ENCODE measurements around the gene ATPAF2. TPM values are rescaled to one million over a fixed set of nuclear protein-coding genes. Genes with fewer than 3 reads are reported as not detected.

Gene ATPAF2
- total RNA-seq, 1 experiment from 2014 or later = 40.5 TPM

GRCh38 chr17:18027280-18027679 lies 11.7 kb downstream of the ATPAF2 start:
- Histone ChIP-seq H3K79me2 (ENCODE audit: low read length) (peaks cover 8% of the 10 kb centered on the region), H3K4me2 (ENCODE audit: low read length) (no peak overlapping the region), H3K9ac (ENCODE audit: low read length) (no peak overlapping the region), H3K27me3 (ENCODE audit: low read length) (no peaks in the 10 kb centered on the region), H3K9me3 (ENCODE audit: low read length) (no peaks in the 10 kb centered on the region), H3K4me1 (ENCODE audit: insufficient read depth, low read length) (peaks cover 25% of the 10 kb centered on the region), H2AFZ (ENCODE audit: low read length) (no peak overlapping the region), H3K9me2 (replicated peaks; ENCODE audit: low read length) (no peaks in the 10 kb centered on the region), H3K36me3 (ENCODE audit: low read depth, low read length) (peaks cover 10% of the 10 kb centered on the region), H4K20me1 (ENCODE audit: low read length) (no peaks in the 10 kb centered on the region), H3K4me3 (ENCODE audit: low read length) (no peak overlapping the region), H3K27ac (ENCODE audit: low read length) (no peak overlapping the region), H3F3A (ENCODE audit: low read length, unreplicated experiment) (no peaks in the 10 kb centered on the region)
- CTCF ChIA-PET = no interaction called here
- intact Hi-C loops (cut with micrococcal nuclease) = no loop called here
- ATAC-seq (no peak), DNase-seq (no peak)
- POLR2A ChIA-PET (ENCODE audit: unreplicated experiment) = no interaction called here
- BruUV-seq (replicated peaks) = no TSS peak
- TF ChIP-seq EZH2 (IDR thresholded peaks at IDR 0.05; ENCODE audit: low read length, unreplicated experiment) = no peak
- no peak for TF ChIP-seq EZH2phosphoT487 (IDR thresholded peaks at IDR 0.05; ENCODE audit: borderline replicate concordance, low read length)
- no peak for TF ChIP-seq CTCF (conservative IDR thresholded peaks at IDR 0.05; ENCODE audit: low read depth, low read length)

GRCh38 chr17:18025945-18026776 lies 12.8 kb downstream of the ATPAF2 start:
- no peaks in the 10 kb centered on the region for H3K27me3 ChIP-seq (ENCODE audit: low read length)
- peak; percentile 14 for DNase-seq
- peaks cover 14% of the 10 kb centered on the region for H3K4me1 ChIP-seq (ENCODE audit: insufficient read depth, low read length)
- H3K9ac ChIP-seq (ENCODE audit: low read length) = no peak overlapping the region
- TF ChIP-seq CTCF (conservative IDR thresholded peaks at IDR 0.05; ENCODE audit: low read depth, low read length) = no peak
- no peak for TF ChIP-seq EZH2 (IDR thresholded peaks at IDR 0.05; ENCODE audit: low read length, unreplicated experiment)
- TF ChIP-seq EZH2phosphoT487 (IDR thresholded peaks at IDR 0.05; ENCODE audit: borderline replicate concordance, low read length) = no peak
- no peaks in the 10 kb centered on the region for H3K9me3 ChIP-seq (ENCODE audit: low read length)
- H4K20me1 ChIP-seq (ENCODE audit: low read length) = no peaks in the 10 kb centered on the region
- intact Hi-C loops (cut with micrococcal nuclease) = no loop called here
- no peaks in the 10 kb centered on the region for H3F3A ChIP-seq (ENCODE audit: low read length, unreplicated experiment)
- BruUV-seq (replicated peaks) = no TSS peak
- peaks cover 15% of the 10 kb centered on the region for H3K36me3 ChIP-seq (ENCODE audit: low read depth, low read length)
- H3K79me2 ChIP-seq (ENCODE audit: low read length) = peaks cover 2% of the 10 kb centered on the region
- no peak overlapping the region for H2AFZ ChIP-seq (ENCODE audit: low read length)
- no peak for ATAC-seq
- H3K4me2 ChIP-seq (ENCODE audit: low read length) = no peak overlapping the region
- ChIA-PET POLR2A (ENCODE audit: unreplicated experiment) (no interaction called here), CTCF (no interaction called here)
- no peak overlapping the region for H3K4me3 ChIP-seq (ENCODE audit: low read length)
- peak overlapping the region; percentile 11 for H3K27ac ChIP-seq (ENCODE audit: low read length)
- no peaks in the 10 kb centered on the region for H3K9me2 ChIP-seq (replicated peaks; ENCODE audit: low read length)

DNA sequence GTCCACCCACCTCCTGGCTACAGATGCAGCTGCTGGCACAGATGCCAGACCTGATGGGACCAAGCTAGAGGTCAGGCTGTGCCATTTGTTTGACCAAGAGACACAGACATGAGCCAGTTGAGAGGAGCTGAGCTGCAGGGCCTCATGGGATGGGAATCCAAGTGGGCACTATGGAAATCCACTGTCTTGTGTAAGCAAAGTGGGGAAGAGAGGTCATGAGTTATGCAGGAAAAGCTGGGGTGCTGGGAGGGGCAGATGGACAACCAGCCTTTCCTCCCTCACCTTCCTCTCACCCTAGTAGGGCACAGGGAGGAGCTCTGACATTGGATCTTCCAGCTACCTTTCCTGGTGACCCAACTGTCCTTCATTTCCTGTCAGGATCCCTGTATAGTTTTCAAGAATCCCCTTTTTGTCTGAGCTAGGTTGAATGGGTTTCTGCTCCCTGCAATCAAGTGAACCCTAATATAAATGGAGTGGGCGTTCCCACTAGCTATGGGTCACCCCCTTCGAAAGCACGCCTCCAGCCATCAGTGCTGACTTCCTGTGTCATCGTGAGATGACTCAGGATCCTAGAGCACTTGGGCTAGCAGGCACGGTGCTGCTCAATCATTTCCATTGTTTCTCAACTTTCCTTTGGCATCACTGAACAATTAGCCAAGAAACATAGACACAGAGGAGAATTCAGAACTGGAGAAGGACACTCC lies 13.6 kb downstream of the ATPAF2 start:
- H3F3A ChIP-seq (ENCODE audit: low read length, unreplicated experiment) = no peaks in the 10 kb centered on the region
- H3K4me3 ChIP-seq (ENCODE audit: low read length) = no peak overlapping the region
- BruUV-seq (replicated peaks) = no TSS peak
- H3K9me3 ChIP-seq (ENCODE audit: low read length) = no peaks in the 10 kb centered on the region
- H2AFZ ChIP-seq (ENCODE audit: low read length) = no peak overlapping the region
- ATAC-seq = peak; percentile 79
- no peaks in the 10 kb centered on the region for H3K79me2 ChIP-seq (ENCODE audit: low read length)
- CTCF ChIA-PET = no interaction called here
- H3K36me3 ChIP-seq (ENCODE audit: low read depth, low read length) = peaks cover 18% of the 10 kb centered on the region
- DNase-seq = peak; percentile 68
- H3K27ac ChIP-seq (ENCODE audit: low read length) = peak overlapping the region; percentile 11; the same call in 1 of the 2 replicates
- no peaks in the 10 kb centered on the region for H3K9me2 ChIP-seq (replicated peaks; ENCODE audit: low read length)
- H3K27me3 ChIP-seq (ENCODE audit: low read length) = no peaks in the 10 kb centered on the region
- no peak overlapping the region for H3K4me2 ChIP-seq (ENCODE audit: low read length)
- POLR2A ChIA-PET (ENCODE audit: unreplicated experiment) = no interaction called here
- H4K20me1 ChIP-seq (ENCODE audit: low read length) = no peaks in the 10 kb centered on the region
- no peak overlapping the region for H3K9ac ChIP-seq (ENCODE audit: low read length)
- no peak for TF ChIP-seq EZH2 (IDR thresholded peaks at IDR 0.05; ENCODE audit: low read length, unreplicated experiment)
- no peak for TF ChIP-seq CTCF (conservative IDR thresholded peaks at IDR 0.05; ENCODE audit: low read depth, low read length)
- TF ChIP-seq EZH2phosphoT487 (IDR thresholded peaks at IDR 0.05; ENCODE audit: borderline replicate concordance, low read length) = no peak
- intact Hi-C loops (cut with micrococcal nuclease) = no loop called here
- peaks cover 14% of the 10 kb centered on the region for H3K4me1 ChIP-seq (ENCODE audit: insufficient read depth, low read length)
